Tibial nerve (tissue), 4 donors: ENCODE data around the gene SERPINI1. TPM values are rescaled to one million over a fixed set of nuclear protein-coding genes. Genes with fewer than 3 reads are reported as not detected.

Source experiments
- DNase-seq, 2 donors: peaks; one replicate each; pipeline ENCODE4 v3.0.0-alpha.2; 2019; ENCODE audit warnings: low spot score in 2 of 2
- H3K27ac ChIP-seq, 4 donors: fragments of 200-600 bp; sonication (generic) in 3 of 4; one replicate each; pipeline ENCODE4 v1.5.1; 2017 to 2019; ENCODE audit warnings: mild to moderate bottlenecking in 1 of 4
- H3K27me3 ChIP-seq, 2 donors: fragments of 200-600 bp; sonication (generic) in 1 of 2; one replicate each; pipeline versions ENCODE4 v1.5.1 to v1.6.0; 2017 to 2019
- H3K36me3 ChIP-seq, 3 donors: fragments of 200-600 bp; sonication (generic); one replicate each; pipeline ENCODE4 v1.5.1; 2018 to 2019
- H3K4me1 ChIP-seq, 4 donors: fragments of 200-600 bp; sonication (generic) in 3 of 4; one replicate each; pipeline ENCODE4 v1.5.1; 2017 to 2019
- H3K4me3 ChIP-seq, 4 donors: fragments of 200-600 bp; sonication (generic) in 3 of 4; one replicate each; pipeline ENCODE4 v1.5.1; 2017 to 2019; ENCODE audit warnings: mild to moderate bottlenecking in 1 of 4, moderate library complexity in 1 of 4
- H3K9me3 ChIP-seq, 4 donors: fragments of 200-600 bp; sonication (generic) in 3 of 4; one replicate each; pipeline ENCODE4 v1.5.1; 2017 to 2019
- CTCF ChIP-seq, 5 experiments: fragments of 200-600 bp in 3 of 5; fragments of 450-650 bp in 2 of 5; sonication (generic) in 3 of 5; IDR thresholded peaks; one replicate each; pipeline ENCODE4 v1.5.1; 2016 to 2019; ENCODE audit warnings: antibody characterized with exemption in 5 of 5, mild to moderate bottlenecking in 3 of 5, moderate library complexity in 2 of 5
- EP300 ChIP-seq, 2 donors: sonication (generic); formaldehyde crosslinking; IDR thresholded peaks; one replicate each; pipeline ENCODE4 v1.6.1; 2017; ENCODE audit warnings: antibody characterized with exemption in 2 of 2, mild to moderate bottlenecking in 1 of 2
- POLR2A ChIP-seq, 2 donors: fragments of 450-650 bp; IDR thresholded peaks; one replicate each; pipeline ENCODE4 v1.6.1; 2017; ENCODE audit warnings: antibody characterized with exemption in 2 of 2, mild to moderate bottlenecking in 2 of 2, moderate library complexity in 2 of 2
- WGBS, 2 donors: methylation state at CpG; one replicate each; pipeline ENCODE4 v1.1.5; 2018; 5-methylcytosine and 5-hydroxymethylcytosine counted together
- total RNA-seq, 4 donors: library from RNA; depleted of rRNA; stranded (reverse); fragments of >200 nt; gene quantifications; one replicate each; pipeline ENCODE4 v1.1.0, GENCODE V29; 2016

The SERPINI1 gene
- total RNA-seq, 4 donors from 2014 or later: 1.2 to 15.5 (median 3.8) TPM

GRCh38 chr3:167700926-167701325 is 34.6 kb upstream of the SERPINI1 start:
- H3K4me3 ChIP-seq: no peak overlapping the region
- H3K9me3 ChIP-seq: no peaks in the 10 kb centered on the region
- no peaks in the 10 kb centered on the region for H3K27me3 ChIP-seq
- DNase-seq: no peak
- H3K36me3 ChIP-seq: peaks cover 0 to 29% (median 0%) of the 10 kb centered on the region in 3 donors
- H3K4me1 ChIP-seq: peaks cover 0 to 2% (median 0%) of the 10 kb centered on the region in 4 donors
- TF ChIP-seq CTCF (IDR thresholded peaks at IDR 0.05) (no peak), EP300 (IDR thresholded peaks at IDR 0.05) (no peak), POLR2A (IDR thresholded peaks at IDR 0.05) (no peak)
- 81 to 84% methylated on average over 2 of the region's 2 CpGs for WGBS, 2 donors
- H3K27ac ChIP-seq: no peak overlapping the region

GRCh38 chr3:167705840-167706239 is 29.7 kb upstream of the SERPINI1 start:
- TF ChIP-seq CTCF (IDR thresholded peaks at IDR 0.05) (no peak), EP300 (IDR thresholded peaks at IDR 0.05) (no peak), POLR2A (IDR thresholded peaks at IDR 0.05) (no peak)
- H3K9me3 ChIP-seq: no peaks in the 10 kb centered on the region
- no peak for DNase-seq
- H3K36me3 ChIP-seq: peaks cover 0 to 57% (median 7%) of the 10 kb centered on the region in 3 donors
- H3K4me3 ChIP-seq: no peak overlapping the region
- no peaks in the 10 kb centered on the region for H3K27me3 ChIP-seq
- no peak overlapping the region for H3K27ac ChIP-seq
- 72 to 78% methylated on average over 2 of the region's 2 CpGs for WGBS, 2 donors
- H3K4me1 ChIP-seq: peaks cover 0 to 5% (median 0%) of the 10 kb centered on the region in 4 donors

- peaks cover 0 to 5% (median 0%) of the 10 kb centered on the region in 4 donors for H3K4me1 ChIP-seq
- no peak for DNase-seq
- H3K27me3 ChIP-seq: no peaks in the 10 kb centered on the region
- H3K27ac ChIP-seq: no peak overlapping the region
- H3K4me3 ChIP-seq: no peak overlapping the region
- peaks cover 0 to 39% (median 10%) of the 10 kb centered on the region in 3 donors for H3K36me3 ChIP-seq
- TF ChIP-seq POLR2A (IDR thresholded peaks at IDR 0.05) (no peak), EP300 (IDR thresholded peaks at IDR 0.05) (no peak), CTCF (IDR thresholded peaks at IDR 0.05) (no peak)
- WGBS, 2 donors: 90 to 91% methylated on average over 4 of the region's 4 CpGs
- H3K9me3 ChIP-seq: no peaks in the 10 kb centered on the region
Measured at GRCh38 chr3:167709690-167710089, 25.8 kb upstream of the SERPINI1 start.

GRCh38 chr3:167710552-167710951 is 25.0 kb upstream of the SERPINI1 start:
- H3K9me3 ChIP-seq: no peaks in the 10 kb centered on the region
- no peak overlapping the region for H3K4me3 ChIP-seq
- H3K27me3 ChIP-seq: no peaks in the 10 kb centered on the region
- peaks cover 0 to 3% (median 0%) of the 10 kb centered on the region in 4 donors for H3K4me1 ChIP-seq
- no peak for DNase-seq
- no peak overlapping the region for H3K27ac ChIP-seq
- TF ChIP-seq EP300 (IDR thresholded peaks at IDR 0.05) (no peak), POLR2A (IDR thresholded peaks at IDR 0.05) (no peak), CTCF (IDR thresholded peaks at IDR 0.05) (no peak)
- peaks cover 0 to 39% (median 10%) of the 10 kb centered on the region in 3 donors for H3K36me3 ChIP-seq

GRCh38 chr3:167711439-167711838 is 24.1 kb upstream of the SERPINI1 start:
- no peaks in the 10 kb centered on the region for H3K27me3 ChIP-seq
- no peaks in the 10 kb centered on the region for H3K9me3 ChIP-seq
- DNase-seq: no peak
- H3K36me3 ChIP-seq: peaks cover 0 to 46% (median 10%) of the 10 kb centered on the region in 3 donors
- 87 to 100% methylated on average over 1 of the region's 1 CpG for WGBS, 2 donors
- H3K4me3 ChIP-seq: no peak overlapping the region
- TF ChIP-seq EP300 (IDR thresholded peaks at IDR 0.05): no peak
- TF ChIP-seq POLR2A (IDR thresholded peaks at IDR 0.05): no peak
- no peak for TF ChIP-seq CTCF (IDR thresholded peaks at IDR 0.05)
- peaks cover 0 to 3% (median 0%) of the 10 kb centered on the region in 4 donors for H3K4me1 ChIP-seq
- no peak overlapping the region for H3K27ac ChIP-seq
